Measurements from ENCODE around the gene PTGER1. TPM values are rescaled to one million over a fixed set of nuclear protein-coding genes. Genes with fewer than 3 reads are reported as not detected.
"Not testable (repeated sequence)": the region's sequence is repeated elsewhere in the genome, so short reads cannot be mapped to it uniquely, and the experiment has no call there.

The PTGER1 gene
- total RNA-seq, 1 donor from 2014 or later: 0.73 TPM

DNA sequence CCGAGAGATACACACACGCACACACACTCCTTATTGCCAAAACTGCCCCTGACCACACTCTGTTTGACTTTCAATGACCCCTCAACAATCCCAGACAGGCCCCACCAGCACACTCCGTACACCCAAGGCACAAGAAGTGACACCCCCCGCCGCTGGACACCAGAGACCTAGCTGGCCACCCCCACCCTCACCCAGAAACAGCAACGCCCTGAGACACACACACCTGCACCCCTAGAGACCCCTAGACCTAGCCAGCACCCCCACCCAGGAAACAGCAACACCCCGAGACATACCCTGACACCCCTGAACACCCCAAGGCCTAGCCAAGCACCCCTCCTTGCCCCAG lies 1.1 kb upstream of the PTGER1 start:
- DNase-seq (ENCODE audit: low read depth, low spot score): no peak

GRCh38 chr19:14474827-14475226 lies 327 bp downstream of the PTGER1 start:
- DNase-seq (ENCODE audit: low read depth, low spot score): no peak

- DNase-seq (ENCODE audit: low read depth, low spot score): no peak
Measured at GRCh38 chr19:14473978-14474578, 1.1 kb downstream of the PTGER1 start.

DNA sequence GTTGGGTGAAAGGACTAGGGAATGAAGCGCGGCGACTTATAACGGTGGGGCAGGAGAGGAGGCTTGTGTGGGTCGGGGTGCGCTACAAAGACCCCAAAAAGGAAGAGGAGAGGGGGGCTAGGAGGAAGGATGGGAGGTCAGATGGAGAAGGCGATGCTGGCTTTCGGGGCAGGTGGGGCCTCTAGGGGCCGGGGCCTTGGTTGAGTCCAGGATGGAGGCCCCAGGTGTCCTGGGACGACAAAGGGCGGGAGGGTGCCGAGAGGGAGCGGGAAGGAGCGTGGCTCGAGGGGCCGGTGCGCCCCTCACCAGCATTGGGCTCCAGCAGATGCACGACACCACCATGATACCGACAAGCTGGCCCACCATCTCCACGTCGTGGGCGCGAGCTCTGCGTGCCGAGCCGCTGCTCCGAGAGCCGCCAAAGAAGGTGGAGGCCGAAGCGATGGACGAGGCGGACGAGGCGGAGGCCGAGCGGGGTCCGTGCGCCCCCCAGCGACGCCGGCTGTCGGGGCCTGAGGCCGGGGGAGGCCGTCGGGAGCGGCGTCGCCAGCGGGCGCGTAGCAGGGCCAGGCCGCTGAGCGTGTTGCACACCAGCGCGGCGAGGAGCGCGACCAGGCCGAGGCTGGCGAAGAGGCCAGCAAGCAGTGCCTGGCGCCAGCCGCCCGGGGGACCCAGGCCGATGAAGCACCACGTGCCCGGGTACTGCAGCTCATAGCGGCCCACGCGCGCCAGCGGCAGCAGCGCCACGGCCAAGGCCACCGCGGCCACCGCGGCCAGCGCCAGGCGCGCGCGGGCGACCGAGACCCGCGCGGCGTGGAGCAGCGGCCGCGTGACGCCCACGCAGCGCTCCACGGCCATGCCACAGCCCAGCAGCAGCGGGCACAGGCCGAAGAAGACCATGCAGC lies 1.8 kb downstream of the PTGER1 start:
- DNase-seq (ENCODE audit: low read depth, low spot score): no peak

DNA sequence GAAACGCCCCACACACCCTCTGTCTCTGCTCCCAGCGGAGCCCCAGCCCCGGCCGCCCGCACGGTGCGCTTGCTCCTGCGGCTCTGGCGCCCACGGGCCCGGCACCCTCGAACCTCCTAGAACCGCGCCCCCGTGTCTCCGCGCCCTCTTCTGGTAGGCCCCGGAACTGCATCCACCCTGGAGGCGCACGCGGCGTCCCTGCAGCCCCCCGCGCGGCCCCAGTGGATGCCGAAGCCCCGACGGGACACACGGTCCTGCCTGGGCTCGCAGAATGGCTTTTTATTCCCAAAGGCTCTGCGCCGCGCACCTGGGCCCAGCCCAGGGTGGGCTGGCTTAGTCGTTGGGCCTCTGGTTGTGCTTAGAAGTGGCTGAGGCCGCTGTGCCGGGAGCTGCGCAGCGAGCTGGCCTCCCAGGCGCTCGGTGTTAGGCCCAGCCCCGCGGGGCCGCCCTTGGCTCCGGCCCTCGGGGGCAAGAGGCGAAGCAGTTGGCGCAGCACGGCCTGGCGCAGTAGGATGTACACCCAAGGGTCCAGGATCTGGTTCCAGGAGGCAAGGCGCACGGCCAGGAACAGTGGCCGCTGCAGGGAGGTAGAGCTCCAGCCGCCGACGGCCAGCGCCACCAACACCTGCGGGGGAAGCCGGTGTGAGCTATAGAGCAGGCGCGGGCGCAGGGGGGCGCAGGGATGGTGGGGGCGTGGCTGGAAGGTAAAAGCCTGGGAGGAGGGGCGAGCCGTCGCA lies 2.8 kb downstream of the PTGER1 start:
- no peak for DNase-seq (ENCODE audit: low read depth, low spot score)

DNA sequence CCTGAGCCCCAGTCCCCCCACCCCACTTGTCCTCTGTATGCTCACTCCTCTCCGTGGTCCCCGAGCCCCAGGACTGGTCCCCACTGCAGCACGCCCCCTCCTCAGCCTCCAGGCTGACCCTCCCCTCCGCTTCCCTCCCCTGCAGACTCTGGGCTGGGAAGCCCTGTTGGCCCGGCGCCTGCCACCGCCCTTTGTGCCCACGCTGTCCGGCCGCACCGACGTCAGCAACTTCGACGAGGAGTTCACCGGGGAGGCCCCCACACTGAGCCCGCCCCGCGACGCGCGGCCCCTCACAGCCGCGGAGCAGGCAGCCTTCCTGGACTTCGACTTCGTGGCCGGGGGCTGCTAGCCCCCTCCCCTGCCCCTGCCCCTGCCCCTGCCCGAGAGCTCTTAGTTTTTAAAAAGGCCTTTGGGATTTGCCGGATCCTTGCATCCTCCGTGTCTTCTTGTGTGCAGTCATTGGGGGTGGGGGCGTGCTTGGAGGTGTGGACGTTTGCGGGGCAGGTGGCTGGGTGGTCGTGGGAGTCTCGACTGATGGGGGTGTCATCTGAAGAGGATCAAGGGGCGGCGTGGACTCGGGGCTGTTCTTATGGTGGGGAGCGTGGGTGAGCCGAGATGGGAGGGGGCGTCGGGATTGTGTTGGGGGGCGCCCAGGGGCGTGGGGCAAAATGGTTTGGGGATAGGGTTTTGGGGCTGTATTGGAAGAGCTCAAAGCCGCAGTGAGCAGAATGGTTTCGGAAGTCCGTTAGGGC lies 3.5 kb downstream of the PTGER1 start:
- no peak for DNase-seq (ENCODE audit: low read depth, low spot score)

- DNase-seq (ENCODE audit: low read depth, low spot score): no peak
Measured at GRCh38 chr19:14470031-14470876, 4.9 kb downstream of the PTGER1 start.

DNA sequence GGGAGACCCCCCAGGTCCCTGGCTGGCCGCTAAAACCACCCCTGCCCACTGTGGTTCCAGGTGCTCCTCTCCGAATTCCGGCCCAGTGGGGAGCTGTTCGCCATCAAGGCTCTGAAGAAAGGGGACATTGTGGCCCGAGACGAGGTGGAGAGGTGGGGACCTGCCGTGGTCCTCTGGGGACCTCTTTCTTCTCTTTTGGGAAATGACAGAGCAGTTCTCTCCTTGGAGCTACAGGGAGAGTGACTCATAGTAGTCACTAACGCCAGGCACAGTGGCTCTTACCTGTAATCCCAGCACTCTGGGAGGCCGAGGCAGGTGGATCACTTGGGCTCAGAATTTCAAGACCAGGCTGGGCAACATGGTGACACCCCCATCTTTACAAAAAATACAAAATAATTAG lies 7.3 kb downstream of the PTGER1 start:
- no peak for DNase-seq (ENCODE audit: low read depth, low spot score)

DNA sequence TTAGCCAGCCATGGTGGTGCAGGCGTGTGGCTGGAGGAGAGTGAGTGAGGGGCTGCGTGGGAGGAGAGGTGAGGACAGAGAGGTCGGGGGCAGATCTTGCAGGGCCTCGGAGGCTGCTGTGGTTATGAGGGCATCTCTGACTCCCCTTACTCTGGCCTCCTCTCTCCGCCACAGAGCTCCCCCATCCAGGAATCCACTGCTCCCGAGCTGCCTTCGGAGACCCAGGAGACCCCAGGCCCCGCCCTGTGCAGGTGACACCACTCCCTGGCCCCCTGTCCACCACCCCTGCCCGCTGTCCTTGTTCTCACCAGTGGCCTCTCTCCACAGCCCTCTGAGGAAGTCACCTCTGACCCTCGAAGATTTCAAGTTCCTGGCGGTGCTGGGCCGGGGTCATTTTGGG lies 7.8 kb downstream of the PTGER1 start:
- DNase-seq (ENCODE audit: low read depth, low spot score): no peak

- no peak for DNase-seq (ENCODE audit: low read depth, low spot score)
Measured at GRCh38 chr19:14463747-14464146, 11.4 kb downstream of the PTGER1 start.

GRCh38 chr19:14462401-14462800 lies 12.8 kb downstream of the PTGER1 start:
- DNase-seq (ENCODE audit: low read depth, low spot score): not testable (repeated sequence)

DNA sequence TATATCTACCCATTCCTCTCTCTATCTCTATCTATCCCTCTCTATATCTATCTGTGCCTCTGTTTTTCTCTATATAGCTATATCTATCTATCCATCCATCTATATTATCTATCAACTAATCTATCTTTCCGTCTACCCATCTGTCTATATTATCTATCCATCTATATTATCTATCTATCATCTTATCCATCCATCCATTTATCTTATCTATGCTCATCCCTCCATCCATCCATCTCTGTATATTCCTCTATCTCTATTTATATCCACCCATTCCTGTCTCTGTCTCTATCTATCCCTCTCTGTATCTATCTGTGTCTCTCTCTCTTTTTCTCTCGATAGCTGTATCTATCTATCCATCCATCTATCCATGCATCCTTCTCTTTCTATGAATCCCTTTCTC lies 14.2 kb downstream of the PTGER1 start:
- DNase-seq (ENCODE audit: low read depth, low spot score): no peak

DNA sequence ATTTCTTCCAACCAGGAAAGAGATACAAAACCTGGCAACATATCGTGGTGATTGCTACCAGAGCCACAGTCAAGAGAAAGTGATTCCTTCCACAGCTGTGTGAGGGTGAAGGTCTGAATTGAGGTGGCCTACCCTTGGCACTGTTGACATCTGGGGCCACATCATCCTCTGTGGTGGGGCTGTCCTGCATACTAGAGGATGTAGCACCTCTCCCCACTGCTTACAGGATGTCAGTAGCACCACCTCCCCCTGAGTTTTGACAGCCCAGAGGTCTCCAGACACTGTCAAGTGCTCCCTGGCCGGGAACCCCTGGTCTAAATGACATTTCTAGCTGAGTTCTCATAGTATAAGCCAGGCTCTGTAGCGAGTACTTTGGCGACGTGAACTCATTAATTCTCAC lies 15.5 kb downstream of the PTGER1 start:
- no peak for DNase-seq (ENCODE audit: low read depth, low spot score)

DNA sequence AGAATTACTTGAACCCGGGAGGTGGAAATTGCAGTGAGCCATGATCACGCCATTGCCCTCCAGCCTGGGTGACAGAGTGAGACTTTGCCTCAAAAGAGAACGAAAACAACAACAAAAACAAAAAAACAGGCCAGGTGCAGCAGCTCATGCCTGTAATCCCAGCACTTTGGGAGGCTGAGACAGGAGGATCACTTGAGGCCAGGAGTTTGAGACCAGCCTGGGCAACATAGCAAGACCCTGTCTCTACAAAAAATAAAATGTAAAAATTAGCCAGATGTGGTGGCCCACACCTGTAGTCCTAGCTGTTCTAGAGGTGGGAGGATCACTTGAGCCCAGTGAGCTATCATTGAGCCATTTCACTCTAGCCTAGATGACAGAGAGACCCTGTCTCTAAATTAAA lies 22.9 kb downstream of the PTGER1 start:
- DNase-seq (ENCODE audit: low read depth, low spot score): not testable (repeated sequence)

- no peak for DNase-seq (ENCODE audit: low read depth, low spot score)
Measured at GRCh38 chr19:14450876-14451275, 24.3 kb downstream of the PTGER1 start.

- no peak for DNase-seq (ENCODE audit: low read depth, low spot score)
Measured at GRCh38 chr19:14450168-14450874, 24.8 kb downstream of the PTGER1 start.

DNA sequence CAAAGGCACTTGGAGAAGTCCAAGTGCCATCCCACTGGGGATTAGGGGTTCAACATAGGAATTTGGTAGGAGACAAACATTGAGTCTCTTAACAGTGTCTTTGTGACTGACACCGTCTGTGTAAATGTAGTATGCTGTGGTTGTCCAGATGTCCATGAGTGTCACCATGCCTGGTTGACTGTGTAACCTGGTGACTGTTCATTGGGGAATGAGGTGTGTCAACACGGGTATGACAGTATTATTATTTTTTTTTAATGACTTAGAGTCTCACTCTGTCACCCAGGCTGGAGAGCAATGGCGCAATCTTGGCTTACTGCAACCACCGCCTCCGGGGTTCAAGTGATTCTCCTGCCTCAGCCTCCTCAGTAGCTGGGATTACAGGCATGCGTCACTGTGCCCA lies 25.8 kb downstream of the PTGER1 start:
- no peak for DNase-seq (ENCODE audit: low read depth, low spot score)

- no peak for DNase-seq (ENCODE audit: low read depth, low spot score)
Measured at GRCh38 chr19:14446336-14447036, 28.7 kb downstream of the PTGER1 start.

DNA sequence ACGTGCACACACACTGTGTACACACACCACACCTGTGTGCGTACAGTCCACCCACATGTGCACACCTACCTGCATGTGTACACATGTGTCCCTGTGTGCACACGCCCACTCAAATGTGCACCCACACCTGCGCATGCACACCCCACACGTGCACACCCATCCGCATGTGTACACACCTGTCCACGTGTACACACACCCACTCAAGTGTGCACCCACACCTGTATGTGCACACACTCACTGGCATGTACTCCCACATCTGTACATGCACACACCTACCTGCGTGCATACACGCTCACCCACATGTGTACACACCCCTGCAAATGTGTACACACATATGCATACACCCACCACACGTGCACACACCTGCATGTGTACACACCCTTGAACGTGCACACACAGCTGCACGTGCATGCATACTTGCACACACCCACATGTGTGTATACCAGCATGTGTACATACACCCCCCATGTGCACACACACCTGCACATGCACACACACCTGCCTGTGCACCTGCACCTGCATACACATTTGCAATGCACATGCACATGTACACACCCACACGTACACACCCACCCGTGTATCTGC lies 31.4 kb downstream of the PTGER1 start:
- no peak for DNase-seq (ENCODE audit: low read depth, low spot score)
